Hypothalamus (tissue), 51 donors: ENCODE data around the gene PCNX1.
"Not testable (repeated sequence)": the region's sequence is repeated elsewhere in the genome, so short reads cannot be mapped to it uniquely, and the experiment has no call there.

Experiments used
- DNase-seq, 51 donors: peaks; one replicate each; lab custom pipeline; 2025; lab: John Stamatoyannopoulos, UW

Gene PCNX1

DNA sequence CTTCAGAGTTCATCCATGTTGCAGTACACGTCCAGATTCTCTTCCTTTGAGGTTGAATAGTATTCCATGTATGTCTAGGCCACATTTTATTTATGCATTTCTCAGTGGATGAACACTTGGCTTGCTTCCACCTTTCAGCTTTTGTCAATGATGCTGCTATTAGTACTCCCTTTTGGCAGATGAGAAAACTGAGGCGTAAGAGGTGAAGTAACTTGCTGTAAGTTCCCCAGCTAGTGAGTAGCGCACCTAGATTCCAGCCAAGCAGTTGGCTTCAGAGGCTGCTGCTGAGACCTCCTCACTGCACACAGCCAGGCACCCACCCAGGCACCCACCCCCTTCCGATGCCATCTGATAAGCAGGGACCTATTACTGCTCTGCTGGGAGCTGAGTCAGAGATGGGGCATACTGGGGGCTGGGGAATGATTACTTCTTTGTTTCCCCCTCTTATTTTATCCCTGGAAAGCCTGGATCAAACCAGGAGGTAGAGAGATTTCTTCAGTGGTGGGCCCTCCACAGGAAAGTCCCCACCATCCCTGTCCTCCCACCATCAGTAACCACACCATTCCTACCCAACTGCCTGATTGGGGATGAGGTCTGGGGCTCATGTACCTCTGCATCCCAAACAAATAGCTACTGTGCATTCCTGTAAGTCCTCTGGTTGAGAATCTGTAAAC is 234.6 kb downstream of the PCNX1 start:
- DNase-seq = no peak

GRCh38 chr14:71142375-71143038 is 235.2 kb downstream of the PCNX1 start:
- DNase-seq = no peak

DNA sequence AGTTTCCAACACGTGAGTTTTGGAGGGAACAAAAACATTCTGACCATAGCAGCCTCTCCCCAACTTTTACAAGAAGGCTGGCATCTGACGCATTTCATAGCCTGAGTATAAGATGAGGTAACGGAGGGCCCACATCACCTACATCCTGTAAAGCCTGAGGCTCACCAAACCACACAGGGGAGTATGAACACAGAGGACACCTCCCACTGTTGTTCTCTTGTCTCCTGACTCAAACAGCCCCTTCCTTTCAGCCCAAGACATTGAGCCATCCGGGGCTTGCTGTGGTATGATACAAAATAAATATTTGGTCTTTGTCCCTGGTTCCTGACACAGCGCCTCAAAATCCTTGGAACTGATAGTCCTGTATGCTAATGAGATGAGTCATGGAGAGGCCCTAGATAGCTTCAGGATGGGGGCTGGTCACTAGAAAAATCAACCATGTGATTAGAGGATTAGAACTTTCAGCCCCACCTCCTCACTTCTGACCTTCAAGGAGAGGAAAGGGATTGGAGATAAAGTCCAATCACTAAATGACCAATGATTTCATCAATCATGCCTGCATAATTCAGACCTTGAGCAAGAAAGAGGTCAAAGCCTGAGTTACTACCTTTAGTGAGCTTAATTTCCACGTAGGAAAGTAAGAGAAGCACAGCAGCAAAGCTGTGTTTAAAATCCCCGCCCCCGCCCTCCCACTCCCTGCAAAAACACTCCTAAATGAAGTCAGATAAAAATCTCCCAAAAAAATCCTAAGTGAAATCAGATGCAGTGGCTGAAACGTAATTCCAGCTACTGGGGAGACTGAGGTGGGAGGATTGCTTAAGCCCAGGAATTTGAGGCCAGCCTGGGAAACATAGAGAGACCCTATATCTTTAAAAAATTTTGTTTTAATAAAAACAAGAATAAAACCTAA is 236.4 kb downstream of the PCNX1 start:
- peak in 1 of 51 donors; percentile 19 for DNase-seq

DNA sequence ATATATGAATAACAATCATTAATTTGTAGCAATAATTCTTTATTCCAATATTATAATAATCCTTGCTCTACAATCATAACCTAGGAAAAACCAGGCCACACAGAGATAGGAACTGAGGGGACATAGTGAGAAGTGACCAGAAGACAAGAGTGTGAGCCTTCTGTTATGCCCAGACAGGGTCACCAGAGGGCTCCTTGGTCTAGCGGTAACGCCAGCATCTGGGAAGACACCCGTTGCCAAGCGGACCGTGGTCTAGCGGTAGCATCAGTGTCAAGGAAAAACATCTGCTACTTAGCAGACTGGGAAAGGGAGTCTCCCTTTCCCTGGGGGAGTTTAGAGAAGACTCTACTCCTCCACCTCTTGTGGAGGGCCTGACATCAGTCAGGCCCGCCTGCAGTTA is 240.1 kb downstream of the PCNX1 start:
- DNase-seq = not testable (repeated sequence)

DNA sequence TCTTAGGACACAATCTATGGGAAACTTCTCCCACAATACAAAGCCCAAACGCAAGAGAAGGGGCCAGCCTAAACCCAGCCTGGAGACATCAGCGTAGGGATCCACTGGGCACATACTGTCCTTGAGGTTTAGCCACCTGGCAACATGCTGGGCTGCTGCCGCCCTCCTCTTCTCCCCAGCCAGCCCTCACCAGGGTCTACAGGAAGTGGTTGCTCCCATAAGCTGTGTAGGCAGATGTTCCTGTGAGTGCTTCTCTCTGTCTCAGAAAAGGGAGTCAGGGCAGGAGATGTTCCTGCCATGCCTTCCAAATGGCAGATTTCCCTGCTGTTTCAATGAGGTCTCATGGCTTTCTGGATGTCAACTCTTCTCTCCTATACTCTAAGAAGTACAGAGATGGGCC is 241.4 kb downstream of the PCNX1 start:
- no peak for DNase-seq

DNA sequence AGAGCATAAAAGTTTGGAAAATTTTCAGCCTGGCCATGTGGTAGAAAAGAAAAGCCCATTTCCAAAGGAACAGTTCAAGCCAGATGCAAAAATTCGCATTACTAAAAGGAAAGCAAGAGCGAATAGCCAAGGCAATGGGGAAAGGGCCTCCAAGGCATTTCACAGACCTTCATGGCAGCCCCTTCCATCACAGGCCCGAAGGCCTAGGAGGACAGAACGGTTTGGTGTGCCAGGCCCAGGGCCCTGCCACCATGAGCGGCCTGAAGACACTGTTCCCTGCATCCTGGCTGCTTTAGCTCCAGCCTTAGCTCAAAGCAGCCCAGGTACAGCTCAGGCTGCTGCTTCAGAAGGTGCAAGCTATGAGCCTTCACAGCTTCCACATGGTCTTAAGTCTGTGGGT is 243.5 kb downstream of the PCNX1 start:
- DNase-seq = no peak

DNA sequence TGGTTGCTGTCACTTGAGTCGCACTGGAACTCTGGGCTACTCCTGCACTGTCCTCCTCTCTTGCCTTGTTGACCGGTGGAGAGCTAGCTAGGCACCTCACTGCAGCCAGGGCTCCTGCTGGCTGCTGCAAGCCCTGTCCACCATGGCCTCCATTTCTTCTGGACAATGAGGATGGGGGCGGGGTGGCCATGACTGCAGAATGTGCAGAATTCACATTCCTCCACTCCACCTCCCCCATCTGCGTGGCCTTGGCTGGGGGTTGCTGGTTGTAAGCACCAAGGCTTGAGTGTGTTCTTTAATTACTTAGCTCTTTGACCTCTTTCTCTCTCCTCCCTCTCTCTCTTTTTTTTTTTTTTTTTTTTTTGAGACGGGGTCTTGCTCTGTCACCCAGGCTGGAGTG is 248.5 kb downstream of the PCNX1 start:
- no peak for DNase-seq

DNA sequence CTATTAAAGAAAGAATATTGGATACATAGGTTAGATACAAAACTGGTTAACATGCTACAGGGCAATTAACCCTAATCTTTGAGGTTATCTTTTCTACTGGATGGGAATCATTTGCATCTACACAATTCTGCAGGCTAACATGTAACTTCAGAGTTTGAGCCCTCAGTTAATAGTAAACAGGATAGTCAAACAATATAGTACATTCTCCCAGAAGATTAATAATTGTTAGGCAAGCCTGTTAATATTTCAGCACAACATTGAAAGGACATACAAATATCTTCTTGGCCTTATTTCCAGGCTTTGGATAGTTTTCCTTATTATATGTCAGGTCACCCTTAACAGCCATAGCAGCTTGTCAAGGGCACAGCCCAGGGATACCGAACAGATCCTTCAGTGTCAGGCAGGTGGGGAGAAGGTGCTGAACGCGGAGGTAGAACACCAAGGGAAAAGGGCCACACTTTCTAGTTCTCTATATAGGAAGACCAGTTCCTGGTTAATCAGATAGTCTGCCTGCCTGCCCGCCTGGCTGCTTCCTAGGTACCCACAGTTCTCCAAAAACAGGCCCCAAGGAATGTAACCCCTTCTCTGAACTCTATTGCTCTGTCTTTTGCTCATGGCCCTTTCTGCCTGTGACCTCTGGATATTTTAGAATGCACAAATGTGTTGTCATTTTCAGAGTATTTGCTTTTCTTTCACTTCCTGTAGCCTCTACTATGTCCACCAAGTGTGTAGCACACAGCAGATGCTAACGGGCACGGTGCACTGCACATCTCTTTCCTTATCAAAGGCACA is 256.0 kb downstream of the PCNX1 start:
- DNase-seq = no peak

- DNase-seq = no peak
Observed at GRCh38 chr14:71163842-71164629, 256.8 kb downstream of the PCNX1 start.
